A204.1 (cell line): ENCODE measurements around the gene CDC42BPA.
"Not testable (repeated sequence)": the region's sequence is repeated elsewhere in the genome, so short reads cannot be mapped to it uniquely, and the experiment has no call there.

Experiments used
- FAIRE-seq: peaks from 2 replicates; lab custom pipeline; 2012; peaks lifted over from hg19 to GRCh38; lab: Jason Lieb, UNC

The CDC42BPA gene

GRCh38 chr1:226960944-226961765 is 357.1 kb downstream of the CDC42BPA start:
- no peak for FAIRE-seq

GRCh38 chr1:226960256-226960655 is 358.0 kb downstream of the CDC42BPA start:
- FAIRE-seq, result no peak

GRCh38 chr1:226958300-226958699 is 360.0 kb downstream of the CDC42BPA start:
- FAIRE-seq, result no peak

GRCh38 chr1:226957714-226958113 is 360.6 kb downstream of the CDC42BPA start:
- FAIRE-seq, result no peak

- no peak for FAIRE-seq
Measured at GRCh38 chr1:226956942-226957713, 361.2 kb downstream of the CDC42BPA start.

GRCh38 chr1:226955857-226956256 is 362.4 kb downstream of the CDC42BPA start:
- FAIRE-seq, result not testable (repeated sequence)

GRCh38 chr1:226954777-226955176 is 363.5 kb downstream of the CDC42BPA start:
- no peak for FAIRE-seq

- FAIRE-seq, result no peak
Measured at GRCh38 chr1:226954337-226954736, 364.0 kb downstream of the CDC42BPA start.

GRCh38 chr1:226953175-226953800 is 365.0 kb downstream of the CDC42BPA start:
- FAIRE-seq, result no peak

GRCh38 chr1:226952118-226952441 is 366.2 kb downstream of the CDC42BPA start:
- no peak for FAIRE-seq

- FAIRE-seq, result no peak
Measured at GRCh38 chr1:226951286-226952117, 366.8 kb downstream of the CDC42BPA start.

- FAIRE-seq, result no peak
Measured at GRCh38 chr1:226950871-226951270, 367.4 kb downstream of the CDC42BPA start.

- FAIRE-seq, result no peak
Measured at GRCh38 chr1:226950316-226950715, 368.0 kb downstream of the CDC42BPA start.

- no peak for FAIRE-seq
Measured at GRCh38 chr1:226949401-226949800, 368.9 kb downstream of the CDC42BPA start.

- FAIRE-seq, result no peak
Measured at GRCh38 chr1:226948996-226949395, 369.3 kb downstream of the CDC42BPA start.

- no peak for FAIRE-seq
Measured at GRCh38 chr1:226948480-226948879, 369.8 kb downstream of the CDC42BPA start.

- no peak for FAIRE-seq
Measured at GRCh38 chr1:226948051-226948450, 370.2 kb downstream of the CDC42BPA start.

- no peak for FAIRE-seq
Measured at GRCh38 chr1:226946841-226947240, 371.5 kb downstream of the CDC42BPA start.

- FAIRE-seq, result no peak
Measured at GRCh38 chr1:226946285-226946684, 372.0 kb downstream of the CDC42BPA start.

- no peak for FAIRE-seq
Measured at GRCh38 chr1:226945858-226946245, 372.4 kb downstream of the CDC42BPA start.

- no peak for FAIRE-seq
Measured at GRCh38 chr1:226945106-226945857, 373.0 kb downstream of the CDC42BPA start.

GRCh38 chr1:226943927-226944326 is 374.4 kb downstream of the CDC42BPA start:
- no peak for FAIRE-seq
